Erythroblast (primary cell): ENCODE measurements around the gene ARID1B.

Source experiments
- DNase-seq, 2 experiments: peaks; one replicate each; lab custom pipeline; 2025; lab: John Stamatoyannopoulos, UW
- GATA1 ChIP-seq: IDR thresholded peaks from 2 replicates; pipeline ENCODE4 v1.6.1; 2011; ENCODE audit warnings: low read depth, mild to moderate bottlenecking, control low read depth, low read length, moderate library complexity
- POLR2A ChIP-seq: IDR thresholded peaks from 2 replicates; pipeline ENCODE4 v1.6.1; 2011; ENCODE audit warnings: mild to moderate bottlenecking, low read length

ARID1B gene

DNA sequence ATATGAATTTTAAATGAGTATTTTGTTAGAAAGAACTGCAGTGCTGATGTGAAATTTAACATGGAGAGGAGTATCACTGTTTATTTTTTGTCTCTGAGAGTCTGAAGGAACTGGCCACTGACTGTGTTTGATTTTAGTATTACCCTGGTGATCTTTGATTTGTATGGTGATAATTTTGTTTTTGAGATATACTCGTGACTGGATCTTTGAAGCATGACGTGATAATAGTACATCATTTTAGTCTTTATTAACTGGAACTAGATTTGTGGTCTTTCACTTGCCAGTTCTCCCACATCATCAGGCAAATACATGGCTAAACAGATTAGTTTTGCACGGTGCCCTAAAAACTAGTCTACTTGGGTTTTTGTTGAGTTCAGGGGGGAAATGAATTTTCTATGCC lies 55.5 kb downstream of the ARID1B start:
- DNase-seq: no peak

GRCh38 chr6:156833755-156834154 lies 56.6 kb downstream of the ARID1B start:
- DNase-seq: no peak
- TF ChIP-seq GATA1: no peak
- no peak for TF ChIP-seq POLR2A

More for the DNA sequence above, 55.5 kb downstream of the ARID1B start:
- no peak for TF ChIP-seq POLR2A
- TF ChIP-seq GATA1: no peak

- DNase-seq: no peak
- no peak for TF ChIP-seq GATA1
- TF ChIP-seq POLR2A: no peak
These were observed 62.0 kb downstream of the ARID1B start for GRCh38 chr6:156839129-156839528.

DNA sequence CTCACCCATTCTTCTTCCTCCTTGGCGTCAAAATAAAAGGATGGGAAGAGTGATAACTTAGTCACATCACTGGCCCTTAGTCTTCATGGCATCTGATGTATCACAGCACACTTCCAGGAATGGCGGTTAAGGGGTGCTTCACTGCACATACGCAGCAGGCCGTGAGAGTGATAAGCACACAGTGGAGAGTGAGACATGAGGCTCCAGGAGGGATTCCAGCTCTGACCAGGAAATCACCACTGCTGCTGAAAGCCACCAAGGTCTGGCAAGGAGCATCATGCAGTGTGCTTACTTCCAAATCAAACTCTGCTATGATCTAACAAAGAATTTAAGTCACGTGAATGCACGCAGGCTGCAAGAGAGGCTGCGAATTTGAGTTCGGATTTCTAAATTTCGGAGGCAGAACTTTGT lies 62.4 kb downstream of the ARID1B start:
- DNase-seq: peak in 1 of 2 experiments; percentile 11
- no peak for TF ChIP-seq GATA1
- TF ChIP-seq POLR2A: no peak

- TF ChIP-seq POLR2A: no peak
- no peak for TF ChIP-seq GATA1
These were observed 63.0 kb downstream of the ARID1B start for GRCh38 chr6:156840136-156840535.

GRCh38 chr6:156840606-156841005 lies 63.4 kb downstream of the ARID1B start:
- DNase-seq: no peak
- no peak for TF ChIP-seq GATA1

More at GRCh38 chr6:156840136-156840535, 63.0 kb downstream of the ARID1B start:
- no peak for DNase-seq

- no peak for TF ChIP-seq GATA1
- no peak for TF ChIP-seq POLR2A
- no peak for DNase-seq
These were observed 64.3 kb downstream of the ARID1B start for GRCh38 chr6:156841508-156841907.

DNA sequence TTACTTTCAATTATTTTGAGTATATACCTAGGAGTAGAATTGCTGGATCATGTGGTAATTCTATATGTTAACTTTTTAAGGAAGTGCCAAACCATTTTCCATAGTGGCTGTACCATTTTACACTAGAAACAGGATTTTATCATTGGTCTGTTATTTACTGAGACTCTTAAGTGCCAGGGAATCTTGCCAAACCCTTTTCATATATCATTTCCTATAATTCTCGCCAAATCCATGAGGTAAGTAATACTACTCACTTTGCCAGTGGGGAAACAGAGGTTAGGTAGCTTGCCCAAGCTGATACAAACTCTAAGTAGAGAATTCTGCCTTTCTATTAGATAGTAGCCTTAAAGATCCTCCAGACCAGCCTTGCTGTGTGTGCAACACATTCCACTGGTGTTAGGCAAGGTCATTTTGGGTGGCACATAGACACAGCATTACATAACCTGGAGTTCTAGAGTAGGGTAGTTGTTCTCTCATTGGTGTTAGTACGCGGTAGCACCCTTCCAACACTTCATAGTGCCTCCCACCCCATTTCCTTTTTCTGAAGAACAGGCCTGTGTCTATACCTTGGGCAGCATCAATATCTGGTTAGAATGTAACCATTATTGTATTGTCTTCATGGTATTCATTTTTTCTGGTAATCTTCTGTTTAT lies 65.5 kb downstream of the ARID1B start:
- TF ChIP-seq POLR2A (no peak), GATA1 (no peak)
- DNase-seq: no peak

DNA sequence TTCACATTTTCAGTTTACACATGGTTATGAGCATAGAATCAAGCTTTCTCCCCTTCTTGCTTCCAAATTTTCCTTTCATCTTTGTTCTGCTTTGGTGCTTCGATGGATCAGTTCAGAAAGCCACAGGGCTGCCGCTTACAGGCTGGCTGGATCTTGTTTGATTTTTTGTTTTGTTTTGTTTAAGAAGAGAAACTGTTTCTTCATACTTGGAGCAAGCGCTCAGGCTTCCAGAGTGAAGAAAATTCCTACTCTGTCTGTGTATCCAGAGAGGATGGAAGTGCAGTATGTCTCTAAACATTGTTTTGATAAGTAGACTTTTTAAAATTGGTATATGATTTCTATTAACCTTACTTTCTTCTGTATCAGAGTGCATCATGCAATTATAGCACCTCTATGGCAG lies 66.9 kb downstream of the ARID1B start:
- no peak for TF ChIP-seq POLR2A
- no peak for TF ChIP-seq GATA1
- DNase-seq: no peak

DNA sequence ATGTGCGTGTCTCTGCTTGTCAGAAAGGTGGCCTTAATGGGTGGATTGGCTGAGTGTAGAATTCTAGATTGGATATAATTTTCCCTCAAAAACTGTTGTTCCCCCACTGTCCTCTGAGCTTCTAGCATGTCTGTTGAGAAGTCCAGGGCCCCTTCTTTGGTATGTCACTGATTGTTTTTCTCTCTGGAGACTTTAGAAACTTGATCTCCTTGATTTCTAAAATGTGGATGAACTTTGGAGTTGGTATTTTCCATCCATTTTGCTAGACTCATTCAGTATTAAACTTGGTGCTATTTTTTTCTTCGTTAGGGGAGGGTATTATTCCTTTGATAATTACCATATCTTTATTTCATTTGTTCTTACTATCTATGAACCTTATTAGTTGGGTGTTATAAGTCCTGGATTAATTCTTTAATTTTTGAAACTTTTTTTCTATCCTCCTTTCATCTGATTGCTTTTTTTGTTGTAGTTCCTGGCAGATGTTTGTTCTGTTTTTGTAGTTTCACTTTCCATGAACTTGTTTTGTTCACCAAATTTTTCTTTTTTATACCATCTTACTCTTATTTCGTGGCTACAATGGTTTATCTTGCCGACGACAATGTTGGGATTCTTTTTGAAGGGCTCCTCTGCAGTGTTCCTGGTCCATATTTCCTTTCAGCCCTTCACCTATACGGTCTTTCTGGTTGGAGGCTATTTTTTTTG lies 68.4 kb downstream of the ARID1B start:
- no peak for TF ChIP-seq GATA1
- no peak for TF ChIP-seq POLR2A
- DNase-seq: no peak

GRCh38 chr6:156846845-156847599 lies 69.8 kb downstream of the ARID1B start:
- TF ChIP-seq GATA1 (no peak), POLR2A (no peak)
- DNase-seq: no peak

- TF ChIP-seq POLR2A (no peak), GATA1 (no peak)
These were observed 70.9 kb downstream of the ARID1B start for GRCh38 chr6:156848123-156848522.

DNA sequence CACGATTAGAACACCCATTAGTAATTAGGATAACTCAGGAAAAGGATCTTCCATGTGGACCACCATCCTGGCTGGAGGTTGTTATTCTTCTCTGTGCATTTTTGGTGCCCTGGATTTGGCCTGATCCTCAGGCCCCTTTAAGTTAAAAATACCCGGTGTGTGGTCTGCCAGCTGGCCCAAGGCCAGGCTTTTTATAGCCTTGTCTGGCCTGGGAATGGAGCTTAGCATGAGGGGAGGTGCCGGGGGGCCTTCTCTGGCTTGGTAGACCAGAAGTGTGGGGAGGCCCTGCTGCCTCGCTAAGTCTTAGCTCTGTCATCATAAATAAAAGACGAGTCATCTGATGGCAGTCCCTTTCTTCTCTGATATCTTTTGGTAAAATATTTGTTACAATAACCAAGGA lies 71.4 kb downstream of the ARID1B start:
- TF ChIP-seq POLR2A (no peak), GATA1 (no peak)
- DNase-seq: peak; percentile 70 to 73

More at GRCh38 chr6:156848123-156848522, 70.9 kb downstream of the ARID1B start:
- peak; percentile 47 to 64 for DNase-seq

GRCh38 chr6:156849806-156850205 lies 72.6 kb downstream of the ARID1B start:
- peak; percentile 27 to 34 for DNase-seq
- TF ChIP-seq GATA1: no peak
- no peak for TF ChIP-seq POLR2A

DNA sequence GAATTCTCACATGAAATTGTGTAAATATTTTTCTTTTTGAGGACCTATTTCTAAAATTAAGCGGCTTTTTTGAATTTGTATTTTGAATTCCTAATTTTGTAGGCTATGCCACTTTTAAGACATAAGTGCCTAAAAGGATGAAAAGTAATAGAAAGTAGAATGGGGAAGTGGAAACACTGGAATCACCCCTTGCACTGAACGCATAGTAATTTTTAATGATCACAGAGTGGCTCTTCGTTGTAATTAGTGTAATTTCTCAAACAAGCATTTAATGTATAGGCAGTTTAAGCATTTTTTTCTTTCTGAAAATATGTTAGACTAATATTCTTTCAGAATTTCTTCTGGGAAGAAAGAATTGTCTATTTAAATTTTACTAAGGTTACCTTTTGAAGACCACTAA lies 73.2 kb downstream of the ARID1B start:
- TF ChIP-seq POLR2A (no peak), GATA1 (no peak)
- no peak for DNase-seq

DNA sequence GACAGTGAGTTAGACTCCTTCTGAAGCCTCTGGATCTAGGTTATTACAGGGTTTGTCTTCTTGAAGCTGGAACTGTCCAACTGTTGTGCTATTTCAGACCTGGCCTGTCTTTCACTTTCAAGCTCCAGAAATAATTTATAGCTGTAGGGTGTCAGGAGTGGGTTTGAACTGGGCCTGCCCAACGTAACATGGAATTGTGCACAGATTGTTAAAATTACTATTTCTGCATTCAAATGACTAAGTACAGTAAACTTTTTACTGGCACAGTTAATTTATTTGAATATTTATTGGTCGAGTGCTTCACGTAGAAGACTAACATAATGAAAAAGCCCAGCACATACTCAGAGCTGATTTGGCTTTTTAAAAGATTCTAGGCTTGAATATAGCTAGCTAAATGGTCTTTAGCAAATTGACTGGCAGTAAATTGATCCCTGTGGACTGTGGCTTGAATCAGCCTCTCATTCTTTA lies 74.3 kb downstream of the ARID1B start:
- TF ChIP-seq POLR2A: no peak
- TF ChIP-seq GATA1: no peak
- DNase-seq: peak; percentile 31 to 42
